Right lobe of liver (tissue), 6 donors: ENCODE data around the gene PSMG3. TPM values are rescaled to one million over a fixed set of nuclear protein-coding genes. Genes with fewer than 3 reads are reported as not detected.
A peak's percentile ranks its signal among the peaks of the same experiment; 100 is the strongest.

ENCODE experiments used
- ATAC-seq, 4 donors: fragments of 200-7000 bp; cut with Tn5 transposase; one replicate each; pipeline ENCODE4 v1.9.1; 2020; ENCODE audit warnings: mild to moderate bottlenecking in 4 of 4, moderate library complexity in 4 of 4
- DNase-seq, 3 donors: peaks; one replicate each; pipeline ENCODE4 v3.0.0-alpha.2; 2020
- H3K27ac ChIP-seq, 3 donors: fragments of 200-600 bp; one replicate each; pipeline ENCODE4 v1.8.0; 2022
- H3K27me3 ChIP-seq, 2 donors: fragments of 200-600 bp; one replicate each; pipeline ENCODE4 v1.8.0; 2022
- H3K36me3 ChIP-seq, 4 donors: fragments of 200-600 bp; sonication (generic) in 1 of 4; one replicate each; pipeline versions ENCODE4 v1.5.1 to v1.8.0; 2017 to 2022; ENCODE audit warnings: control low read depth in 1 of 4
- H3K4me1 ChIP-seq, 4 donors: fragments of 200-600 bp; sonication (generic) in 1 of 4; one replicate each; pipeline versions ENCODE4 v1.5.1 to v1.8.0; 2017 to 2022; ENCODE audit warnings: control low read depth in 1 of 4
- H3K4me3 ChIP-seq, 3 donors: fragments of 200-600 bp; one replicate each; pipeline ENCODE4 v1.8.0; 2022
- H3K9me3 ChIP-seq, 4 donors: fragments of 200-600 bp; sonication (generic) in 1 of 4; one replicate each; pipeline versions ENCODE4 v1.5.1 to v1.8.0; 2017 to 2022; ENCODE audit warnings: control low read depth in 1 of 4
- POLR2A ChIP-seq: fragments of 450-650 bp; IDR thresholded peaks from one replicate; pipeline ENCODE4 v1.6.1; 2017; ENCODE audit warnings: antibody characterized with exemption, mild to moderate bottlenecking
- WGBS: methylation state at CpG from one replicate; pipeline ENCODE4 v1.1.6; 2018; ENCODE audit warnings: low coverage, low lambda C conversion rate; ENCODE audit not compliant: insufficient coverage; ENCODE audit errors: missing lambda C conversion rate; 5-methylcytosine and 5-hydroxymethylcytosine counted together
- intact Hi-C, 2 donors: fragments of 100-400 bp; cut with DNase I; formaldehyde crosslinking; loops; one replicate each; pipeline versions ENCODE4 v1.11.2 to v1.14.1; 2022
- long read RNA-seq: library from polyadenylated mRNA; unstranded; transcript quantifications from one replicate; pipeline ENCODE4 v2.0.0, GENCODE V29; 2019
- total RNA-seq, 6 experiments: library from RNA; depleted of rRNA in 2 of 6; stranded (reverse); fragments of >200 nt in 2 of 6; fragmentation: NEBNext Ultra II Directional in 3 of 6; extraction: Animal tissue kit (Norgen Biotek cat#: 25700) in 3 of 6; gene quantifications; one replicate each; pipeline versions ENCODE4 v1.1.0 to v1.2.4, GENCODE V29; 2016 to 2023
- TF ChIP-seq, protein P1 (sequence below), 4 donors: fragments of 200-600 bp in 3 of 4; fragments of 450-650 bp in 1 of 4; IDR thresholded peaks; one replicate each; pipeline versions ENCODE4 v1.5.1 to v1.8.0; 2016 to 2022; ENCODE audit warnings: antibody characterized with exemption in 4 of 4, mild to moderate bottlenecking in 2 of 4
- donor health status: DM: no; HTN: yes; CAD: no.
- donor health status: DM: no; HTN: no; CAD: no.
- donor health status: DM: no; HTN: no; CAD: no.
- donor health status: DM: no; HTN: yes; CAD: no.
- donor health status: DM: no; HTN: yes; CAD: no.

PSMG3 gene, protein sequence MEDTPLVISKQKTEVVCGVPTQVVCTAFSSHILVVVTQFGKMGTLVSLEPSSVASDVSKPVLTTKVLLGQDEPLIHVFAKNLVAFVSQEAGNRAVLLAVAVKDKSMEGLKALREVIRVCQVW
- total RNA-seq, result 10 to 100 TPM in 2 of 6 experiments, 1 to 10 TPM in 4; 7.6 to 28.1 (median 9.2) TPM
- long read RNA-seq, result 0 reads

DNA sequence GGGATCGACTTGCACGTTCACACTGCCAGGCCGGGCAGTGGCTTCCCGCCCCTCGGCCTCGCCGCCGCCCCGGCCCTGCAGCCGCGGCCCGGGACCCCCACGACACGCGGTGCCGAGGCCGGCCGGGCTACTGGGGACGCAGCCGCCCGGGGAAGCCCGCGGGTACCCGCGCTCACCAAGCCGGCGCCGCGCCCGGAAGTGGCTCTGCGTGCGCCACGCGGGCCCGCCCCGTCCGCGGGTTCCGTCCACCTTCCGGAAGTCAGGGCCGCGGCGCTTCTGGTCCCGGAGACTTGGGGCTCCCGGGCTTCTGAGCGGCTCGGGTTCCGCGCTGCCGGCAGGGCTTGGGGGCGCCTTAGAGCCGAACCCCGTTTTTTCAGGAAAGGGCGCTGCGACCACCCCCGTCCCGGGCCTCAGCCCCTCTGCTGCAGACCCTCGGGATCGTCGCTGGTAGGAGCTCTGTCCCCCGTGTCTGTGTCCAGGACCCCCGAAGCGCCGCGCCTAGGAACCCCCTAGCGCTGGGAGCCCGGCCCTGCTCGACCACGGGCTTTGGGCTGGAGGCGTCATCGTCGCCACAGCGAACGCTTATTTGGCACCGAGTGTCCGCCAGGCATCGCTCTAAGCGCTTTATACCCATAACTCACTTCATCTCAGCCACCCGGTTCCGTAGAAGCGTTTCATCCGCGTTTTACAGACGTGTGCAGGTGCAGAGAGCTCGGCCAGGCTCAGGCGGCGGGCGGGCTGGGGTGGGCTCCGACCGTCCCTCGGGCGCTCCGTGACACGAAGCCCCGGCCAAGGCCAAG lies at the start of gene PSMG3:
Gene PSMG3, minus strand, starts transcription at position 200 of the 800 bp plus-strand sequence. CDS start 693 bp downstream, outside the sequence.
- H3K27ac ChIP-seq, result peak within 1 kb of the TSS; percentile 64 to 85 (median 84)
- 0% methylated on average over 26 of the region's 95 CpGs for WGBS
- H3K9me3 ChIP-seq, result no peaks in the 10 kb centered on the region
- DNase-seq (peak; percentile 90 to 94 (median 93)), ATAC-seq (peak; percentile 97 to 99 (median 98))
- H3K36me3 ChIP-seq, result peaks cover 0 to 6% (median 0%) of the 10 kb centered on the region in 4 donors
- intact Hi-C loops, result no loop called here
- peaks cover 0 to 10% (median 4%) of the 10 kb centered on the region in 4 donors for H3K4me1 ChIP-seq
- H3K4me3 ChIP-seq, result peak within 1 kb of the TSS; percentile 68 to 99 (median 91)
- TF ChIP-seq, protein P1, sequence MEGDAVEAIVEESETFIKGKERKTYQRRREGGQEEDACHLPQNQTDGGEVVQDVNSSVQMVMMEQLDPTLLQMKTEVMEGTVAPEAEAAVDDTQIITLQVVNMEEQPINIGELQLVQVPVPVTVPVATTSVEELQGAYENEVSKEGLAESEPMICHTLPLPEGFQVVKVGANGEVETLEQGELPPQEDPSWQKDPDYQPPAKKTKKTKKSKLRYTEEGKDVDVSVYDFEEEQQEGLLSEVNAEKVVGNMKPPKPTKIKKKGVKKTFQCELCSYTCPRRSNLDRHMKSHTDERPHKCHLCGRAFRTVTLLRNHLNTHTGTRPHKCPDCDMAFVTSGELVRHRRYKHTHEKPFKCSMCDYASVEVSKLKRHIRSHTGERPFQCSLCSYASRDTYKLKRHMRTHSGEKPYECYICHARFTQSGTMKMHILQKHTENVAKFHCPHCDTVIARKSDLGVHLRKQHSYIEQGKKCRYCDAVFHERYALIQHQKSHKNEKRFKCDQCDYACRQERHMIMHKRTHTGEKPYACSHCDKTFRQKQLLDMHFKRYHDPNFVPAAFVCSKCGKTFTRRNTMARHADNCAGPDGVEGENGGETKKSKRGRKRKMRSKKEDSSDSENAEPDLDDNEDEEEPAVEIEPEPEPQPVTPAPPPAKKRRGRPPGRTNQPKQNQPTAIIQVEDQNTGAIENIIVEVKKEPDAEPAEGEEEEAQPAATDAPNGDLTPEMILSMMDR (IDR thresholded peaks at IDR 0.05), result peak in 3 of 4 donors; percentile 8 to 36 (median 13)
- peak; percentile 78 for TF ChIP-seq POLR2A
- H3K27me3 ChIP-seq, result no peaks in the 10 kb centered on the region

DNA sequence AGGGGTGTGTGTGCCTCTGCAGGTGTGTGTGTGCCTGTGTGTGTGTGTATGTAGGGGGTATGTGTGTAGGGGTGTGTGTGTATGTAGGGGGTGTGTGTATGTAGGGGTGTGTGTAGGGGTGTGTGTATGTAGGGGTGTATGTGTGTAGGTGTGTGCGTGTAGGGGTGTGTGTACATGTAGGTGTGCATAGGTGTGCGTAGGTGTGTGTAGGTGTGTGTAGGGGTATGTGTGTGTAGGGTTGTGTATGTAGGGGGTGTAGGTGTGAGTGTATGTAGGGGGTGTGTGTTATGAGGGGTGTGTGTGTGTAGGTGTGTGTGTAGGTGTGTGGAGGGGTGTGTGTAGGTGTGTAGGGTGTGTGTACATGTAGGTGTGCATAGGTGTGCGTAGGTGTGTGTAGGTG lies 48.6 kb upstream of the PSMG3 start:
- Histone ChIP-seq H3K9me3 (no peaks in the 10 kb centered on the region), H3K36me3 (no peaks in the 10 kb centered on the region), H3K4me1 (no peaks in the 10 kb centered on the region), H3K27ac (no peak overlapping the region), H3K27me3 (no peaks in the 10 kb centered on the region), H3K4me3 (no peak overlapping the region)
- 83% methylated on average over 3 of the region's 3 CpGs for WGBS
- TF ChIP-seq, protein P1 (IDR thresholded peaks at IDR 0.05), result no peak
- no peak for TF ChIP-seq POLR2A
- intact Hi-C loops, result no loop called here
- ATAC-seq (no peak), DNase-seq (no peak)

DNA sequence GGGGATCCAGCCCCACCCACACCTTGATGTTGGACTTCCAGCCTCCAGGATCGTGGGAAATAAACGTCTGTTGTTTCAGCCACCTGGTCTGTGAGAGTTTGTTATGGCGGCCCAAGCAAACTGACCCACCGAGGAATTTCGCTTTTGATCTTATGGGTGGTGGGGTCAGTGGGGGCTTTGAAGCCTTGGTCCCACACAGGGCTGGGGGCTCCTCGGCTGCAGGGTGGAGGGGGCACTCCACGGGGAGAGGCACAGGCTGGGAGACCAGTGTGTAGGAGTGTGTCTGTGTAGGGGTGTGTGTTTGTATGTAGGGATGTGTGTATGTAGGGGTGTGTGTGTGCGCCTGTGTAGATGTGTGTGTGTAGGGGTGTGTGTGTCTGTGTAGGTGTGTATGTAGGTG lies 48.1 kb upstream of the PSMG3 start:
- Histone ChIP-seq H3K9me3 (no peaks in the 10 kb centered on the region), H3K36me3 (no peaks in the 10 kb centered on the region), H3K27me3 (no peaks in the 10 kb centered on the region), H3K4me1 (no peaks in the 10 kb centered on the region), H3K4me3 (no peak overlapping the region), H3K27ac (no peak overlapping the region)
- WGBS, result 77% methylated on average over 8 of the region's 8 CpGs
- intact Hi-C loops, result no loop called here
- TF ChIP-seq POLR2A, result no peak
- TF ChIP-seq, protein P1 (IDR thresholded peaks at IDR 0.05), result no peak
- no peak for ATAC-seq
- no peak for DNase-seq

DNA sequence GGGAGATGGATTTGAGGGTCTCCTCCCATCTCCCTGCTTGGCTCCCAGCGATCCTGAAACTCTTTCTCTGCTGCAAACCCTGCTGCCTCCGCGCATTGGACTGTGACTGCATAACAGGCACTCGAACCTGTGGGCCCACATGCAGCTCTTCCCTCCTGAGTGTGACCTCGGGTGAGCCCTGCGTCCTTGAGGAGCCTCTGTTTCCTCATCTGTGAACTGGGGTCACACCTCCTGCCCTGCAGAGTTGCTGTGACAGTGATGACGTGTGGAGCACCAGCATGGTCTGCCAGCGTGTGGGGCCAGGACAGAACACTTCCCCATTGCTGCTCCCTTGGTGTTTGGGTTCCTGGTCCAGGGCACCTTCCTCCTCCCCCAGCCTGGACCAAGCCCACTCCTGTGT lies 46.9 kb upstream of the PSMG3 start:
- DNase-seq, result no peak
- Histone ChIP-seq H3K27ac (no peak overlapping the region), H3K4me3 (no peak overlapping the region), H3K9me3 (no peaks in the 10 kb centered on the region), H3K4me1 (no peaks in the 10 kb centered on the region), H3K27me3 (no peaks in the 10 kb centered on the region), H3K36me3 (no peaks in the 10 kb centered on the region)
- WGBS, result 90% methylated on average over 4 of the region's 8 CpGs
- no peak for TF ChIP-seq POLR2A
- TF ChIP-seq, protein P1 (IDR thresholded peaks at IDR 0.05), result no peak
- intact Hi-C loops, result no loop called here
- ATAC-seq, result no peak
